Stomach smooth muscle (tissue), 2 donors: ENCODE data around the gene C11orf16.
"Not testable (repeated sequence)": the region's sequence is repeated elsewhere in the genome, so short reads cannot be mapped to it uniquely, and the experiment has no call there.

ENCODE experiments used
- H3K27ac ChIP-seq: one replicate; pipeline ENCODE4 v1.7.0; 2013; ENCODE audit warnings: mild to moderate bottlenecking, low read length, inconsistent platforms
- H3K27me3 ChIP-seq, 2 donors: one replicate each; pipeline ENCODE4 v1.7.0; 2013; ENCODE audit warnings: low read length in 2 of 2; ENCODE audit not compliant: insufficient read depth in 2 of 2, control insufficient read depth in 1 of 2
- H3K36me3 ChIP-seq, 2 donors: one replicate each; pipeline ENCODE4 v1.7.0; 2013; ENCODE audit warnings: low read length in 2 of 2; ENCODE audit not compliant: control insufficient read depth in 2 of 2, insufficient read depth in 2 of 2
- H3K4me1 ChIP-seq: one replicate; pipeline ENCODE4 v1.7.0; 2013; ENCODE audit warnings: low read length; ENCODE audit not compliant: control insufficient read depth, insufficient read depth
- H3K4me3 ChIP-seq, 2 donors: one replicate each; pipeline ENCODE4 v1.7.0; 2013; ENCODE audit warnings: low read length in 2 of 2
- H3K9ac ChIP-seq, 2 donors: one replicate each; pipeline ENCODE4 v1.7.0; 2013; ENCODE audit warnings: low read length in 2 of 2, mild to moderate bottlenecking in 1 of 2
- H3K9me3 ChIP-seq, 2 donors: one replicate each; pipeline ENCODE4 v1.7.0; 2013; ENCODE audit warnings: low read length in 2 of 2; ENCODE audit not compliant: control insufficient read depth in 2 of 2
- donor health status: healthy.
- donor health status: Pancreatic carcinoma.

The C11orf16 gene

GRCh38 chr11:8961401-8961800 lies 28.7 kb upstream of the C11orf16 start:
- no peak overlapping the region for H3K4me3 ChIP-seq
- H3K36me3 ChIP-seq, result peaks cover 2% of the 10 kb centered on the region in 2 donors
- peaks cover 23% of the 10 kb centered on the region for H3K4me1 ChIP-seq
- H3K27ac ChIP-seq, result no peak overlapping the region
- peak overlapping the region in 1 of 2 donors; percentile 28 for H3K9ac ChIP-seq
- no peaks in the 10 kb centered on the region for H3K27me3 ChIP-seq
- H3K9me3 ChIP-seq, result no peaks in the 10 kb centered on the region

GRCh38 chr11:8959546-8960166 lies 26.9 kb upstream of the C11orf16 start:
- H3K4me1 ChIP-seq, result peaks cover 16% of the 10 kb centered on the region
- peak overlapping the region; percentile 74 for H3K27ac ChIP-seq
- peaks cover 2 to 5% of the 10 kb centered on the region in 2 donors for H3K36me3 ChIP-seq
- H3K4me3 ChIP-seq, result peak overlapping the region in 1 of 2 donors; percentile 3
- no peaks in the 10 kb centered on the region for H3K9me3 ChIP-seq
- peak overlapping the region in 1 of 2 donors; percentile 7 for H3K9ac ChIP-seq
- no peaks in the 10 kb centered on the region for H3K27me3 ChIP-seq

- Histone ChIP-seq H3K4me1 (peaks cover 4% of the 10 kb centered on the region), H3K27ac (no peak overlapping the region), H3K9ac (no peak overlapping the region), H3K27me3 (no peaks in the 10 kb centered on the region), H3K4me3 (no peak overlapping the region), H3K9me3 (no peaks in the 10 kb centered on the region), H3K36me3 (peaks cover 10 to 12% of the 10 kb centered on the region in 2 donors)
These were observed 24.1 kb upstream of the C11orf16 start for GRCh38 chr11:8956860-8957259.

- no peak overlapping the region for H3K27ac ChIP-seq
- no peaks in the 10 kb centered on the region for H3K27me3 ChIP-seq
- H3K36me3 ChIP-seq, result peaks cover 21 to 31% of the 10 kb centered on the region in 2 donors
- no peaks in the 10 kb centered on the region for H3K4me1 ChIP-seq
- H3K9me3 ChIP-seq, result no peaks in the 10 kb centered on the region
- no peak overlapping the region for H3K9ac ChIP-seq
- no peak overlapping the region for H3K4me3 ChIP-seq
These were observed 16.1 kb upstream of the C11orf16 start for GRCh38 chr11:8948886-8949285.

- Histone ChIP-seq H3K4me3 (no peak overlapping the region), H3K27me3 (no peaks in the 10 kb centered on the region), H3K4me1 (no peaks in the 10 kb centered on the region), H3K36me3 (peaks cover 17 to 22% of the 10 kb centered on the region in 2 donors), H3K9me3 (no peaks in the 10 kb centered on the region), H3K27ac (no peak overlapping the region), H3K9ac (no peak overlapping the region)
These were observed 14.6 kb upstream of the C11orf16 start for GRCh38 chr11:8947230-8947943.

- H3K36me3 ChIP-seq, result peaks cover 4 to 6% of the 10 kb centered on the region in 2 donors
- no peaks in the 10 kb centered on the region for H3K4me1 ChIP-seq
- no peaks in the 10 kb centered on the region for H3K27me3 ChIP-seq
- no peak within 1 kb of the TSS for H3K27ac ChIP-seq
- no peak within 1 kb of the TSS for H3K9ac ChIP-seq
- no peak within 1 kb of the TSS for H3K4me3 ChIP-seq
- no peaks in the 10 kb centered on the region for H3K9me3 ChIP-seq
These were observed 9.8 kb upstream of the C11orf16 start, which contains the start of gene ASCL3 for GRCh38 chr11:8942518-8943066. Gene ASCL3, minus strand, starts transcription at chr11:8943016. Its CDS starts 4,855 bp downstream, at chr11:8938161.

- Histone ChIP-seq H3K27me3 (no peaks in the 10 kb centered on the region), H3K4me1 (no peaks in the 10 kb centered on the region), H3K27ac (no peak overlapping the region), H3K9ac (no peak overlapping the region), H3K9me3 (no peaks in the 10 kb centered on the region), H3K36me3 (no peaks in the 10 kb centered on the region), H3K4me3 (no peak overlapping the region)
These were observed 8.8 kb upstream of the C11orf16 start for GRCh38 chr11:8941341-8942103.

- Histone ChIP-seq H3K9me3 (no peaks in the 10 kb centered on the region), H3K27ac (no peak overlapping the region), H3K27me3 (no peaks in the 10 kb centered on the region), H3K4me3 (no peak overlapping the region), H3K36me3 (no peaks in the 10 kb centered on the region), H3K4me1 (no peaks in the 10 kb centered on the region), H3K9ac (no peak overlapping the region)
These were observed 4.9 kb upstream of the C11orf16 start for GRCh38 chr11:8937659-8938058.

GRCh38 chr11:8937159-8937558 lies 4.4 kb upstream of the C11orf16 start:
- no peaks in the 10 kb centered on the region for H3K36me3 ChIP-seq
- H3K9ac ChIP-seq, result no peak overlapping the region
- no peaks in the 10 kb centered on the region for H3K9me3 ChIP-seq
- no peak overlapping the region for H3K4me3 ChIP-seq
- no peaks in the 10 kb centered on the region for H3K4me1 ChIP-seq
- H3K27me3 ChIP-seq, result no peaks in the 10 kb centered on the region
- no peak overlapping the region for H3K27ac ChIP-seq

- not testable (repeated sequence) for H3K27ac ChIP-seq, H3K9me3 ChIP-seq, H3K4me1 ChIP-seq, H3K4me3 ChIP-seq, H3K9ac ChIP-seq, H3K36me3 ChIP-seq, H3K27me3 ChIP-seq
These were observed 3.0 kb upstream of the C11orf16 start for GRCh38 chr11:8935789-8936188.
